Measurements from ENCODE around the gene NT5C3A. TPM values are rescaled to one million over a fixed set of nuclear protein-coding genes. Genes with fewer than 3 reads are reported as not detected.
A peak's percentile ranks its signal among the peaks of the same experiment; 100 is the strongest.

NT5C3A gene
- total and polyA plus RNA-seq, 2 experiments from 2014 or later: 28.5 to 45.8 TPM

- TF ChIP-seq ZNF462 (CRISPR knock-in tag; IDR thresholded peaks at IDR 0.05) (no peak), STAT1 (IDR thresholded peaks at IDR 0.05; ENCODE audit: unreplicated experiment) (no peak)
These were observed 49.0 kb upstream of the NT5C3A start (continued) for GRCh38 chr7:33111614-33112013.

GRCh38 chr7:33109758-33110238 is 47.2 kb upstream of the NT5C3A start:
- Histone ChIP-seq H3K27ac (ENCODE audit: low read depth) (no peak overlapping the region), H3F3A (replicated peaks; ENCODE audit: low read depth) (0 out of 2 replicates have a peak, but pooled peaks cover 3% of the 10 kb centered on the region), H3K4me3 (peak overlapping the region; percentile 60), H3K4me2 (peak overlapping the region; percentile 88), H2AFZ (peak overlapping the region; percentile 91; the same call in 1 of the 2 replicates), H3K27me3 (ENCODE audit: insufficient read depth) (peaks cover 17% of the 10 kb centered on the region), H3K79me2 (replicated peaks; ENCODE audit: insufficient read depth) (peaks cover 37% of the 10 kb centered on the region), H3K36me3 (ENCODE audit: insufficient read depth) (no peaks in the 10 kb centered on the region), H3K9me2 (ENCODE audit: insufficient read depth) (no peaks in the 10 kb centered on the region), H3K4me1 (ENCODE audit: insufficient read depth) (peaks cover 11% of the 10 kb centered on the region), H4K20me1 (replicated peaks; ENCODE audit: insufficient read depth) (peaks cover 29% of the 10 kb centered on the region)
- Mint-ChIP-seq H3K4me1 (peaks cover 19% of the 10 kb centered on the region; the same call in 2 of the 3 replicates), H3K27ac (no peak overlapping the region), H3K9me3 (no peaks in the 10 kb centered on the region), H3K27me3 (ENCODE audit: insufficient read depth, low read depth, poor library complexity) (peaks cover 6% of the 10 kb centered on the region), H3K4me3 (peak overlapping the region; percentile 66), H3K36me3 (ENCODE audit: low read depth) (no peaks in the 10 kb centered on the region)
- ATAC-seq (no peak), DNase-seq (ENCODE audit: low spot score) (no peak)
- TF ChIP-seq CREB1 (CRISPR knock-in tag; IDR thresholded peaks at IDR 0.05; ENCODE audit: low read depth) (no peak), ZNF114 (CRISPR knock-in tag; IDR thresholded peaks at IDR 0.05) (no peak), CTCF (conservative IDR thresholded peaks at IDR 0.05; ENCODE audit: low read depth in 2 of 2) (0 out of 4 replicates have a peak, but pooled peaks of 1 of the 2 experiments have one; percentile 2)

Data from GM23338 (cell line).